Stomach smooth muscle (tissue), 2 donors: ENCODE results near the gene FNDC3B.

ENCODE experiments used
- H3K27ac ChIP-seq: one replicate; pipeline ENCODE4 v1.7.0; 2013; ENCODE audit warnings: mild to moderate bottlenecking, low read length, inconsistent platforms
- H3K27me3 ChIP-seq, 2 donors: one replicate each; pipeline ENCODE4 v1.7.0; 2013; ENCODE audit warnings: low read length in 2 of 2; ENCODE audit not compliant: insufficient read depth in 2 of 2, control insufficient read depth in 1 of 2
- H3K36me3 ChIP-seq, 2 donors: one replicate each; pipeline ENCODE4 v1.7.0; 2013; ENCODE audit warnings: low read length in 2 of 2; ENCODE audit not compliant: control insufficient read depth in 2 of 2, insufficient read depth in 2 of 2
- H3K4me1 ChIP-seq: one replicate; pipeline ENCODE4 v1.7.0; 2013; ENCODE audit warnings: low read length; ENCODE audit not compliant: control insufficient read depth, insufficient read depth
- H3K4me3 ChIP-seq, 2 donors: one replicate each; pipeline ENCODE4 v1.7.0; 2013; ENCODE audit warnings: low read length in 2 of 2
- H3K9ac ChIP-seq, 2 donors: one replicate each; pipeline ENCODE4 v1.7.0; 2013; ENCODE audit warnings: low read length in 2 of 2, mild to moderate bottlenecking in 1 of 2
- H3K9me3 ChIP-seq, 2 donors: one replicate each; pipeline ENCODE4 v1.7.0; 2013; ENCODE audit warnings: low read length in 2 of 2; ENCODE audit not compliant: control insufficient read depth in 2 of 2
- donor health status: healthy.
- donor health status: Pancreatic carcinoma.

The FNDC3B gene

GRCh38 chr3:172129498-172129849, 90.1 kb downstream of the FNDC3B start:
- Histone ChIP-seq H3K9ac (no peak overlapping the region), H3K4me1 (peaks cover 21% of the 10 kb centered on the region), H3K4me3 (no peak overlapping the region), H3K36me3 (no peaks in the 10 kb centered on the region), H3K27me3 (no peaks in the 10 kb centered on the region), H3K27ac (no peak overlapping the region), H3K9me3 (no peaks in the 10 kb centered on the region)

GRCh38 chr3:172129850-172130716, 90.7 kb downstream of the FNDC3B start:
- Histone ChIP-seq H3K9ac (no peak overlapping the region), H3K9me3 (no peaks in the 10 kb centered on the region), H3K4me3 (no peak overlapping the region), H3K27ac (peak overlapping the region; percentile 18), H3K27me3 (no peaks in the 10 kb centered on the region), H3K36me3 (no peaks in the 10 kb centered on the region), H3K4me1 (peaks cover 17% of the 10 kb centered on the region)

- no peak overlapping the region for H3K4me3 ChIP-seq
- peak overlapping the region; percentile 18 for H3K27ac ChIP-seq
- peaks cover 15% of the 10 kb centered on the region for H3K4me1 ChIP-seq
- H3K9me3 ChIP-seq: no peaks in the 10 kb centered on the region
- H3K27me3 ChIP-seq: no peaks in the 10 kb centered on the region
- H3K36me3 ChIP-seq: no peaks in the 10 kb centered on the region
- no peak overlapping the region for H3K9ac ChIP-seq
Observed at GRCh38 chr3:172130717-172131050, 91.3 kb downstream of the FNDC3B start.

- Histone ChIP-seq H3K36me3 (no peaks in the 10 kb centered on the region), H3K27ac (no peak overlapping the region), H3K9ac (no peak overlapping the region), H3K4me1 (peaks cover 9% of the 10 kb centered on the region), H3K4me3 (no peak overlapping the region), H3K27me3 (no peaks in the 10 kb centered on the region), H3K9me3 (no peaks in the 10 kb centered on the region)
Observed at GRCh38 chr3:172131746-172132145, 92.4 kb downstream of the FNDC3B start.

GRCh38 chr3:172132159-172132586, 92.8 kb downstream of the FNDC3B start:
- Histone ChIP-seq H3K4me3 (no peak overlapping the region), H3K36me3 (no peaks in the 10 kb centered on the region), H3K9ac (no peak overlapping the region), H3K27ac (no peak overlapping the region), H3K9me3 (no peaks in the 10 kb centered on the region), H3K4me1 (peaks cover 4% of the 10 kb centered on the region), H3K27me3 (no peaks in the 10 kb centered on the region)

- no peak overlapping the region for H3K27ac ChIP-seq
- no peaks in the 10 kb centered on the region for H3K36me3 ChIP-seq
- H3K4me3 ChIP-seq: no peak overlapping the region
- H3K9ac ChIP-seq: no peak overlapping the region
- no peaks in the 10 kb centered on the region for H3K27me3 ChIP-seq
- no peaks in the 10 kb centered on the region for H3K9me3 ChIP-seq
- peaks cover 6% of the 10 kb centered on the region for H3K4me1 ChIP-seq
Observed at GRCh38 chr3:172132721-172133311, 93.4 kb downstream of the FNDC3B start.

GRCh38 chr3:172133838-172134237, 94.5 kb downstream of the FNDC3B start:
- Histone ChIP-seq H3K36me3 (no peaks in the 10 kb centered on the region), H3K9me3 (no peaks in the 10 kb centered on the region), H3K4me1 (peaks cover 12% of the 10 kb centered on the region), H3K4me3 (no peak overlapping the region), H3K27ac (no peak overlapping the region), H3K9ac (no peak overlapping the region), H3K27me3 (no peaks in the 10 kb centered on the region)

GRCh38 chr3:172134352-172134751, 95.0 kb downstream of the FNDC3B start:
- Histone ChIP-seq H3K9me3 (no peaks in the 10 kb centered on the region), H3K9ac (no peak overlapping the region), H3K36me3 (no peaks in the 10 kb centered on the region), H3K27ac (no peak overlapping the region), H3K4me3 (no peak overlapping the region), H3K27me3 (no peaks in the 10 kb centered on the region), H3K4me1 (peaks cover 15% of the 10 kb centered on the region)

- no peak overlapping the region for H3K27ac ChIP-seq
- H3K4me1 ChIP-seq: peaks cover 21% of the 10 kb centered on the region
- H3K4me3 ChIP-seq: no peak overlapping the region
- H3K9me3 ChIP-seq: no peaks in the 10 kb centered on the region
- no peak overlapping the region for H3K9ac ChIP-seq
- H3K27me3 ChIP-seq: no peaks in the 10 kb centered on the region
- H3K36me3 ChIP-seq: no peaks in the 10 kb centered on the region
Observed at GRCh38 chr3:172135185-172135584, 95.8 kb downstream of the FNDC3B start.

- Histone ChIP-seq H3K9ac (no peak overlapping the region), H3K4me3 (no peak overlapping the region), H3K27me3 (no peaks in the 10 kb centered on the region), H3K4me1 (peaks cover 25% of the 10 kb centered on the region), H3K9me3 (no peaks in the 10 kb centered on the region), H3K36me3 (no peaks in the 10 kb centered on the region), H3K27ac (no peak overlapping the region)
Observed at GRCh38 chr3:172135820-172136219, 96.4 kb downstream of the FNDC3B start.

- H3K9me3 ChIP-seq: no peaks in the 10 kb centered on the region
- no peak overlapping the region for H3K27ac ChIP-seq
- no peaks in the 10 kb centered on the region for H3K27me3 ChIP-seq
- peaks cover 29% of the 10 kb centered on the region for H3K4me1 ChIP-seq
- H3K4me3 ChIP-seq: no peak overlapping the region
- no peak overlapping the region for H3K9ac ChIP-seq
- H3K36me3 ChIP-seq: no peaks in the 10 kb centered on the region
Observed at GRCh38 chr3:172136330-172136729, 97.0 kb downstream of the FNDC3B start.
